Measurements from ENCODE around the gene PRKG1.
"Not testable (repeated sequence)": the region's sequence is repeated elsewhere in the genome, so short reads cannot be mapped to it uniquely, and the experiment has no call there.

PRKG1 gene

DNA sequence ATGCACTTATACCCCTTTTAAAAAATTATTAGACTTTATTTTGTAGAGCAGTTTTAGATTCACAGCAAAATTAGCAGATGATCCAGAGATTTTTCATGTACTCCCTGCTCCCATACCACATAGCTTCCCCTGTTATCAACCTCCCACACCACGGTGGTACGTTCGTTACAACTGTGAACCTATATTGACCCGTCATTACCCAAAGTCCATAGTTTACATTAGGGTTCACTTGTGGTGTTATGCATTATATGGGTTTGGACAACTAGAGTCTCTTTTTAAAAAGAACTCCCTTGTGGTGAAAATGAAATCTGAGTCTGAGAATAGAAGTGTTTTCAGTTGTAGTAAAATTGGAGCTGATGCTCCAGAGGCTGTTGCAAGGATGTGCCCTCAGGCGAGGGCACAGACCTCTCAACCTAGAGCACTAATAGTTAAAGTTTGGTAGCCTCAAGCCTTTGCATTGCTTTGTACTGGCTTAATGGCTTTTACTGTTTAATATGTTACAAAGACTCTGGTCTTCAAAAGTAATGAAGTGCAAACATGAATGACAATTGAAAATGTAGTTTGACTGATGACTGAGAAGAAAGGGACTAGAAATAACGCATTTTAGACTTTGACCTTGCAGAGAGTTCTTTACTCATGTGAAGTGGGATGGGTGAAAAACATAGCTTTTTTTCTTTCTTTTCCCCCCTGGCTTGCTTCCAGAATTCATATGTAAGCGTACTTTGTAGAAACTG is 655.7 kb downstream of the PRKG1 start:
- DNase-seq: no peak

DNA sequence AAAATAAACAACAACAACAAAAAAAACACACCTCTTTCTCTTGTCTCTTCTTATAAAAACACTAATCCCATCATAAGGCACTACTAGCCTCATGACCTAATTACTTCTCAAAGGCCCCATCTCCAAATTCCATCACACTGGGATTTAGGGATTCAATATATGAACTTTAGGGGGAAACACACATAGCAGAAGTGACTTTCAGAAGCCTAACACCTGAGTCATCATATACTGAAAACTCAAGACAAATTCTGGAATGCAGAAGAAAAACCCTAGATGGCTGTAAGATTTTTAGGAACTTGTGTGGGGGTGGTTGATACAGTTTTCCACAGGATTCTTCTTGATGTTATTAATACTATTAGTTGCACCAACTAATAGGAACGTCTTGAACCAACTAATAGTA is 658.8 kb downstream of the PRKG1 start:
- no peak for DNase-seq

DNA sequence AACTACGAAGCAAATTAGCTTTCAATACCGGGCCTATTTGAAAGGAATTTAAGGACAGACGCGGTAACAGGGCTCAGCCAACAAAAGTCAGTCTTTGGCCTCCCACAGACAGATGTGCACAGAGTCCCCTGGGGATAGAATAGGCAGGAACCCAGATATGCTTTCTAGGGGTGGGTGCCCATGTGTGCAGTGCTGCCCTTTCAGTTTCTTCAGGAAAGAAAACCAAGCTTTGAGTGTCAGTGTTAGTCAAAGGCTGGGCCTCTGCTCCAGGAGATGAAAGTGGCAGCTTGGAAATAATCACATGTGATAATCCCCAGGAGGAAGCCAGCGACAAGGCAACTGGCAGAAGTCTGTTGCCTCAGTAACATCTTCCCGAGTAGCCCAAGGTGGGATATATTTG is 668.9 kb downstream of the PRKG1 start:
- no peak for DNase-seq

DNA sequence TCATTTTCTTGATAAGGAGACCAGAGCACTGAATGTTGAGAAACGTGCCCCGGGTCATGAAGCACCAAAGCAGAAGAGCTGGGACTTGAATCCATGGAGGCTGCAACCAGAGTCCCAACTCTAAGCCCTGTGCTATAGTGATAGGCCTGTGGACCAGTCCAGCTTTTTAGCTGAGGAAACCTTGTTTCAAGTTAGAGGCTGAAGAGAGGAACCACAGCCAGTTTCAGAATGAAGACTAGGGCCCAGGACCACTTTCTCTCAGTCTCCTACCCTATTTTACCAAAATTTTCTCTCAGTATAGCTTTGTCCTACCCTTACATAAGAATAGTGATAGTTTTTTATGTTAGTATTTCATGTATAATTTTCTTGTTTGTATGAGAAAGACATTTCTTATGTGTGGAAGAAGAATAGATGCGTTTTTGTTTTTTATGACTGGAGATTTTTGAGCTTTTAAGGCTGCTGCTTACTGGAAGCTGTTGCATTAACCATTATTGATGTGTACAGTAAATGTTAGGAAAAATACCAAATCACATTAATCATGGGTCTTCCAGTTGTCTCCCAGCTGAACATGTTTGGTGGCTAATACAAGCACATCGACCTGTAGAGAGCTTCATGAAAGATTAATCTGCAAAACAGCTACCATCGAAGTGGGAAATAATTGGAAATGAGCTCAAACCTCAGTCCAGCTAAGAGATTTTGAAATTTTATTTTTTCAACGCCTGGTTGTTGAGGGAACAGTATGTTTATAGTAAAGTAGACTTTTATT is 670.1 kb downstream of the PRKG1 start:
- no peak for DNase-seq

DNA sequence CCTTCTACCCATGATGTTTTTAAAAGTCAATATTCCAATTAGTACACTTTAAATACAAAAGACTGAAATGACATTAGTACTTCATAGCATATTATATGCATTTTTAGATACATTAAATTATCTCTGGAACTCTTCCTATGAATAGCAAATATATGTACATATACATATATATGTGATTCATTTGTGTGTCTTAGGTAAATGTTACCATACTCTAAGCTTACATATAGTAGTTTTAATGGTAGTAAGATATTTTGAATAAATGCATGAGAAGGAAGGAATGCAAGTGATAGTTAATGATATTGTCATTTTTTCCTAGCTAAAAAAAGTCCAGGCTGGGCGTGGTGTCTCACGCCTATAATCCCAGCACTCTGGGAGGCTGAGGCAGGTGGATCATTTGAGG is 671.1 kb downstream of the PRKG1 start:
- no peak for DNase-seq

DNA sequence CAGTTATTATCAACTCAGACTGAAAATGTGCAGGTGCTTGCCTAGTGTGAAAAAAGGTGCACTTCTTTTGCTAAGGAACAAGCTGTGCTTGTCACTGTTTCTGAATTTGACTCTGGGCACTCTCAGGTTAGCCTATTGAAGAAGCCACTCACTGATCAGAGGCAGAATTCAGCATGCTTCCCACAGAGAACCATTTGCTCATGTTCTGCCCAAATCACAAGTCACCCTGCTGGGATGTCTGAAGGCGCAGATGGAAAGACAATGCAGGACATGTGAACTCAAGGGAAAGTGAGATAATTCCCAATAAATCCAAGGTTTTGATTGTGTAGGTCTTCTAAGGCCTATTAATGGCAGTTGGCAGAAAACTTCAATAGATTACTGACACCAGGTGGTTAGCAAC is 672.9 kb downstream of the PRKG1 start:
- no peak for DNase-seq

DNA sequence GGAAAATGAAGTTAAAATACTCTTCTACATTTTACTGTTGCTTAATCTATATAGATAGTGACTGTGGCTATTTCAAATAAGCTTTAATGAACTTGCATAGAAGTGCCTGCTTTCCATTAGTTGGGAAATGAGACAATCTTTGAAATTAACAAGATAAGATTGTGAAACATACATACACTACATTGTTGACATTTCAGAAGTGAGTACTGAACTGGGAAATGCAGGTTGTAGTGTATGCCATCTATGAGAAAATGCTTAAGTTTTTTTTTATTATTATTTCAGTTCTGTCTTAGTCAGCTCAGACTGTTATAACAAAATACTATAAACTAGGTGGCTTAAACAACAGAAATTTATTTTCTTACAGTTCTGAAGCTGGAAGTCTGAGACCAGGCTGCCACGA is 674.7 kb downstream of the PRKG1 start:
- DNase-seq: no peak

DNA sequence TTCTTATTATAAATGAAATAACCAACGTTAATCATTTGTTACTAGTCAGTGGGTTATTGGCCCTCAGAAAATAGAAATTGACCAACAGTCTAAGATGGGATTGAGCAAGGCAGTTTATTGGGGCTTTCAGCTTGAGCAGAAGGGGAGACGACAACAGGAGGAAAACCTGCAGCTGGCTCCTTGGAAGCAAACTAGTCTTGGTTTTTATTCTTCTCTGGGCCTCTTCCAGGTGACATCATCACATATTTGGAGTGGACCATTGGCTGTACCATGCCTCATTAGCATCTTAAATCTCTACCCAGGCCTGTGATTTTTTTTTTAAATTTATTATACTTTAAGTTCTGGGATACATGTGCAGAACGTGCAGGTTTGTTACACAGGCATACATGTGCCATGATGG is 684.1 kb downstream of the PRKG1 start:
- no peak for DNase-seq

DNA sequence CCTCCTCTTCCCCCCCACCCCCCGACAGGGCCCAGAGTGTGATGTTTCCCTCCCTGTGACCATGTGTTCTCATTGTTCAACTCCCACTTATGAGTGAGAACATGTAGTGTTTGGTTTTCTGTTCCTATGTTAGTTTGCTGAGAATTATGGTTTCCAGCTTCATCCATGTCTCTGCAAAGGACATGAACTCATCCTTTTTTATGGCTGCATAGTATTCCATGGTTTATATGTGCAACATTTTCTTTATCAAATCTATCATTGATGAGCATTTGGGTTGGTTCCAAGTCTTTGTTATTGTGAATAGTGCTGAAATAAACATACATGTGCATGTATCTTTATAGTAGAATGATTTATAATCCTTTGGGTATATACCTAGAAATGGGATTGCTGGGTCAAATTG is 684.6 kb downstream of the PRKG1 start:
- DNase-seq: not testable (repeated sequence)

DNA sequence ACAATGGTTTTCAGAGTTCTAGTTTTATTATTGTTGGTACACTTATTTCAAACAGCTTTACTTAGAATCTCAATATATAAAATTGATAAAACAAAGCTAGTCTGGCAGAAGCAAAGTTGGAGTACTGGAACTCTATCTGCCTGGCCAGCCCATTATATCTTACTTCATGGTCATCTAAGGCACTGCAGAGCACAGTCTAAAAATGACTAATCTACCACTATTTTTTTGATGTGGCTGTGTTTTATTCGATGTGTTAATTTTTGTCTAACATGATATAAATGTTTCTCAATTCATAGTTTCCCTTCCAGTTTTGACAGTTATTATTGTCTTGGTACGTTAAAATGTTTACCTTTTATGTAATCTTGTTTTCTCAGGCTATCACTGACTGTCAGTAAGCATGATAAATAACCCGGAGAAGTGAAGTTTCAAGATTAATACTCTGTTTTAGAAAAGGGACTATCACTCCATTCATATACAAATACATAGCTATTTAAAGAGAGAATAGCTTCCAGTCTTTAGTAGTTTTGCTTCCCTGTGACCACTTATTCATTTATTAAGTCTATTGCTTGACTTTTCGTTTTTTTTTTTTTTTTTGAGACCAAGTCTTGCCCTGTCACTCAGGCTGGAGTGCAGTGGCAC is 685.7 kb downstream of the PRKG1 start:
- no peak for DNase-seq

DNA sequence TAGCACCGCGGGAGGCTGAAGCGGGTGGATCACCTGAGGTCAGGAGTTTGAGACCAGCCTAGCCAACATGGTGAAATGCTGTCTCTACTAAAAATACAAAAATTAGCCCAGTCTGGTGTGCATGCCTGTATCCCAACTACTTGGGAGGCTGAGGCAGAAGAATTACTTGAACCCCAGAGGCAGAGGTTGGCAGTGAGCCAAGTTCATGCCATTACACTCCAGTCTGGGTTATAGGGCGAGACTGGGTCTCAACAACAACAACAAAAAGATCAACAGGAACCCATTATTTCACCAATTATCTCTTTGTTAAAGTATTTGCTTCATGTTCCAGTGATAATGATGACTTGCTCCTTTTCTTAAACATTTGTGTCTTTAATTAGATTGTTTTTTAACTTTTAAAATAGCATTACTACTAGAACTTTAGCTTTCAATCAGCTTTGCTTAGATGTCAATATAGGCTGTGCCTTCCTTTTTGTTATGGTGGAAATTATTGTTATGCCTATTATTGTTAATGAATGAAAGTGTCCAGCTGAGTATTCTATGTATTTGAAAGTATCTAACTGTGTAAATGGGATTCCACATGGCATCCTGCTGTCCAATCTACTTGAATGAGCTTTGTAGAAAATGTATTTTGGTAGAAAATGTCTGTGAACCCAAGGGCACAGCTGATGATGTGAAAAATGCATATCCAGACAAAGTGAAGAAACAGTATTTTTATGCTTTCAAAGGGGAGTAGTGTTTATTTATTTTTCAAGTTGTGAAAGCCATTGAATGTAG is 686.8 kb downstream of the PRKG1 start:
- no peak for DNase-seq

DNA sequence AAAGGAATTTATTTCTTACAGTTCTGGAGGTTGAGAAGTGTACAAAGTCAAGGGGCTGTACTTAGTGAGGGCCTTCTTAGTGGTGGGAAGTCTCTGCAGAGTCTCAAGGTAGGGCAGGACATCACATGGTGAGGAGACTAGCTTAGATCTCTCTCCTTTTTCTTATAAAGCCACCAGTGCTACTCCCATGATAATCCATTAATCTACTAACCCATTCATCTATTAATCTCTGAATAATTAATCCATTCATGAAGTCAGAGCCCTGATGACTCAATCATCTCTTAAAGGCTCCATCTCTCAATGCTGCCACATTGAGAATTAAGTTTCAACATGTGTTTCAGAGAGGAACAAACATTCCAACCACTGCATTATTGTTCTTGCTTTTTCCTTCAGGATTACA is 689.5 kb downstream of the PRKG1 start:
- no peak for DNase-seq

DNA sequence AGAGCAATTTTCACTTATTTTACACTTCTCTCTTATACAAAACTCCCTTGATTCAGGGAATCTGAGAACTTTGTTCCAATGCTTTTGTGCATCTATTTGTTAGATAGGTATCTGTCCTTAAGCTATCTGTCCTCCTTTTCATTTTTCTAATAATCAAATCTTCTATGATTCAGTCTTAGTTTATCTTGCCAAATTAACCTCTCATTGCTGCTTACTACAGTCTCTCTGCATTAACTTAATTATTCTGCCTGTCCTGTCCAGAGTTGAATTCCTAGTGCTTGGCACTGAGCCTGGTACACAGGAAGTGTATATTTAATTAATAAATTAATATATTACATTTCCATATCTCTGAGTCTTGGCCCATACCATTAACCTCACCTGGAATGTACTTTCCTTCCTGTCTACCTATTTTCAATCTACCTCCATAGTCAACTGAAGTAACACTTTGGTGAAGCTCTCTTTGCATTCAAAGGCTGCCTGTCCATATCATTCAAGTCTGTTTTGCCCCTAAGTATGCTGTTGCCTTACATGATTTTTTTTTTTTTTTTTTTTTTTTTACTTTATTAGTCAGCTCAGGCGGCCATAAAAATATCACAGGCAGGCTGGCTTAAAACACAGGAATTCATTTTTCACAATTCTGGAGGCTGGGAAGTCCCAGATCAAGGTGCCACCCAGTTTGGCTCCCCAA is 691.1 kb downstream of the PRKG1 start:
- no peak for DNase-seq

DNA sequence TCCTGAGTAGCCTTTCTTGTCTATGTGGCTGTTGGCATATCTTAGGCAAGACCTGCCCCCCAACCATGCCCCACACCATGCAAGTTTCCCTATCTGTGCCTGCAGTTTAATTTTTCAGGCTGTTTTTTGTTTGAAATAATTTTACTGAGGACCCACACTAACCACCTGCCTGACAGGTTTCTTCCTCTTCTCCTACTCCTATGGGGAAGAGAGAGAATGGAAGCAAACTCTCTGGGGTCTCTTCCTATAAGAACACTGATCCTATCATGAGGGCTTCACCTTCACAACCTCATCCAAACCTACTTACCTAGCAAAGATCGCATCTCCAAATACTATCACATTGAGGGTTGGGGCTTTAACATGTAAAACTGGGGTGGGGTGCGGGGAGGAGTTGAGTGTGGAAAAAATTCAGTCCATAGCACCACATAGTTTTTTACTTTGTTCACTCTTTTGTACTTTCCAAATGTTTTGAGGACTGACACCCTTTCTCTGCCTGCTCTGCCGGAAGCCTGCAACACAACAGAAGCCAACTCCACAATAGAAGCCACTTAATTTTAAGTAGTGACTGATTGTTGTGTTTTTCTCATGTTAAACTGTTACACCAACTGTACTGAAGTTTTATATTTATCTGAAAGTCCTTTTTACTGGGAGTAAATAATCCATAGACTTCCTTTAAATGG is 692.3 kb downstream of the PRKG1 start:
- DNase-seq: no peak

DNA sequence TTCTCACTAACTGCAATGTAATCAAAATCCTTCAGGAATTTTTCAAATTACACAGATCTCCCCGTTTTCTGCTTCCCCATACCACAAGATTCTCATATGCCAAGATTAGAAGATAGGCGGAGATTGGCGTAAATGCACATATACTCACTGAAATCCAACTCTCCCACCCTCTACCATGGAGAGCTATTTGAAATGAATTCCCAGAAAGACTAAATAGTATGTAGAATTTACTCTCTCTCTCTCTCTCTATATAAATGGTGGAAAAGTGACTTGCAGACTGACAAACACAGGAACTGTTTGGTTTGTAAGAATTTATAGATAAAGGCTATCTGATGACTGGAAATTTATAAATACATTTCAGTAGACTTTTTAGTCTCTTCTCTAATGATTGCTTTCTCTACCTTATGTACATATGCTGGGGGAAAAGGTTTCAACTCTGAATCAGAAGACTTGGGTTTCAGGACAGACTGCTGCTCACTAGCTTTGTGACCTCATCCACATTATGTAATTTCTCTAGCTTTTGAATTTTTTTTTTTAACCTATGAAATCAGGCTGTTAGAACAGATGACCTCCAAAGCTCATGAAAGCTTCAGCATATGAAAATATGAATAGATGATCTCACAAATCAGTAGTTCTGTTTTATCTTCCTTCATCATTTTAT is 692.9 kb downstream of the PRKG1 start:
- DNase-seq: no peak

DNA sequence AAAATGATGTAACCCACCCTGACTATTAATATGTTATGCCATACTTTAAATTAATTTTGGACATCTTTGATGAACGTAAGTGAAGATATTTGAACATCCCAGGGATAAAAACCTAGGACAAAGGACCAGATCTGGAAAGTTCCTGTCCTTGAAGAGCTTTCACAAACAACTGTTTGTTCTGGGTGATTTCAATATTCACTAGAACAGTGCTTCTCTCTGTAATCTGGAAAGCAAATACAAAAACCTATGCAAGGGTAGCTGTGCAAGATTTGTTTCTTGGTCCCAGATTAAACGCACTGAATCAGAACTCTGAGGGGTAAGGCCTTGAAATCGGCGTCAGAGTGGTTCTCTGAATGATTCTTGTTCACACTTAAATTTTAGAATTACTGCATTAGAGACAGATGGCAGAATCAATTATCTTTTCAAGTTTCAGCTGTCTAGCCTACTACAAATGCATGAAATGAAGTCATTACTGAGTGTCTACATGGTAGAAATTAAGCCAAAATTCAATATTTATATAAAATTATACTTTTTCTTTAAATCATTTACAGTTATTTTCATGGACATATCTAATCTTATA is 694.7 kb downstream of the PRKG1 start:
- no peak for DNase-seq

DNA sequence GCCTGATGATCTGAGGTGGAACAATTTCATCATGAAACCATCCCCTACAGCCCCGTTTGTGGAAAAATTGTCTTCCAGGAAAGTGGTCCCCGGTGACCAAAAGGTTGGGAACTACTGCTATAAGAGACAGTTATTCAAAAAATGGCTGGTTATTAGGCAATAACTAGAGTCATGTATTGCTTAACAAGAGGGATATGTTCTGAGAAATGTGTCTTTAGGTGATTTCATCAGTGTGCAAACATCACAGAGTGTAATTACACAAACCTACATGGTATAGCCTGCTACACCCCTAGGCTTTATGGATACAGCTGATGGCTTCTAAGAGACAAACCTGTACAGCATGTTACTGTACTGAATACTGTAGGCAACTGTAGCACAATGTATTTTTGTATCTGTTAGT is 696.4 kb downstream of the PRKG1 start:
- no peak for DNase-seq

DNA sequence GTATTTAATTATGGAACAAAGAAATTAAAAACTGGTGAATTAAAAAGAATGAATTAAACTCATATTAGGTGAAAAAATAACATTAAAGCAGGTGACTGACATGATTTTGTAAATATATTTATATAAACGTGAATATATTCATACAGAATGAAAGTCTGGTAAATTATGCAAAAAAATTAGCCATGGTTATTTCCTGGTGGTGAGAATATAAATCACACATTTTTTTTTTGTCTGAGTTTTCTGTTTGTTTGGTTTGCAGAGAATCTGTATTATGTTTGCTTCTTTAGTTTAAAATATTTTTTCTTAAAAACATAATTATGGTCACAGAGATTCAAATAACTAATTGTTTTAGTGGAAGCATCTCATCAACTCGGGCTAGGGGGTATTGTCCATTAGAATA is 698.1 kb downstream of the PRKG1 start:
- no peak for DNase-seq

DNA sequence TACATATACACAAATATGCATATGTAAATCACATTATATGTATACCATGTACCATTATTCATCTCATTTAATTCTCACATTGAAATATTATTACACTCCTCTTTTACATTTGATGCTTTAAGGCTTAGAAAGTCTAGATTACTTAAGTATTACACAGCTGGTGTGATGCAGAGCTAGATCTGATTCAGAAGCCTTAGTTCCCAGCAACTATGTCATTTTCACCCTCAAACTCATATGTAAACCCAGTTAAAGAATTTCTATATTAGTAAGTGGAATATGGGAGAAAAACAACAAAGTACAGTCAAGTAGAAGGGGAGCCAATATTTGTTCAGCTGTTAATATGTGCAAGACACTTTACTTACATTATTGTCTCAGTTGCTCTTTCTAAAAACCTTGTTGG is 699.4 kb downstream of the PRKG1 start:
- no peak for DNase-seq

DNA sequence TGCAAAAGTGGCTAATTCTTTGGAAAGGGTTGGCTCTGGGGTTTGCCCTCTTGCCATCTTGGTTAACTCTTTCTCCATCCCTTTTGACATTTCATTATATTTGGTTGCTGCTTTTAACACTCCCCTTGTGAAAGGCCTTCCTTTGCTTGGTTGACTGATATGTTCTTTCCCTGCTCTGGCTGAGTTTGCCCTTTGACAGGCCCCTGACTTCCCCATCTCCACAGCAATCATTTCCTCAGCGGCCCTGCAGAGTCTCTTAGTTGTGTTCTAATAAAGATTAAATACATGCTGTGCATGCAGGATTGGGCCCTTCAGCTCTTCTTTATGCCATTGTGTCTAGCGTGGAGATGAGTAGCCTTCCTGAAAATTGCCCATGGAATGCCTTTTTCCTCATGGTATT is 709.7 kb downstream of the PRKG1 start:
- no peak for DNase-seq

DNA sequence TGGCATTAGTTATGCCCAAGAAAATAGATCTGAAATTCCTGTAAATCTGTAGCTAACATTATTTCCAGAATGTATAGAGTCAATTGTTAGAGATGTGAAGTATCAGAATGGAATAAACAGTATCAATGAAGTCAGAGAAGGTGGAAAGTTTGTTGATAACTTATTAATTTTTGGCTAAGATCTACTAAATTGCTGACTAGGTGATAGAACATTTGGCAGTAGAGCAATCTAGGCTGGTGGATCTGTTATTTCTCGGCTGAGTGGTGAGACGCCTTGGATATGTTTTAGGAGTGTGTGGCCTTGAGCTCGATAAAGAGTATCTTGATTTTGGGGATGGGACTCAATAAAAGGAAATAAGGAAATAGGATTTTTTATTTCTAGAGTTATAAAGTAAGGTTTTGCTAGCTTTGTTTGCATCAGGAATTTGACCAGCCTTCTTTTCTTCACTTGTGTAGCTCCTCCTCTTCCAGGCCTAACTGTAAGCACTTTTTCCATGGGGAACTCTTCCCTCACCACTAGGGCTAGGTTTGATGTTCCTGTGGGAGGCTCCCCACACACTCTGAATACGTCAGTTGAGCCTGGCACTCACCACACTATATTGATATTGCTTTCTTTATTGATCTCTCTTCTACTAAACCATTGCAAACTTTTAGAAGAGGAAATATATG is 711.9 kb downstream of the PRKG1 start:
- no peak for DNase-seq
